Inferior parietal cortex (tissue), 1 donor: Measurements from ENCODE around the gene ITGAX.
"Not testable (repeated sequence)": the region's sequence is repeated elsewhere in the genome, so short reads cannot be mapped to it uniquely, and the experiment has no call there.

Experiments
- DNase-seq: peaks from one replicate; pipeline ENCODE4 v3.0.0-alpha.2; 2016; ENCODE audit errors: extremely low spot score

The ITGAX gene

GRCh38 chr16:31410082-31410481 is 55.1 kb downstream of the ITGAX start:
- no peak for DNase-seq

GRCh38 chr16:31411024-31411844 is 56.3 kb downstream of the ITGAX start:
- no peak for DNase-seq

DNA sequence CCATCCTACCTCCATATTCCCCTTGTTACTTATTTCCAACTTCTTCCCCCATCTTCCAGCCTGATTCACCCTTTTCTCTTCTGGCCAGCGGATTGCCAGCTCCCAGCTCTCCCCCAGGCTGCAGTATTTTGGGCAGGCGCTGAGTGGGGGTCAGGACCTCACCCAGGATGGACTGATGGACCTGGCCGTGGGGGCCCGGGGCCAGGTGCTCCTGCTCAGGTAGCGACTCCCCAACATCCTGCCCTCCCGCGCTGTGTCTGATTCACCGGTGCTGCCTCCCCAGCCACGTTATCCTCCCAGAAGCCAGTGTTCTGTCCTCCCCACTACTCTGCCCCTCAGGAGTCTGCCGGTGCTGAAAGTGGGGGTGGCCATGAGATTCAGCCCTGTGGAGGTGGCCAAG is 57.8 kb downstream of the ITGAX start:
- no peak for DNase-seq

DNA sequence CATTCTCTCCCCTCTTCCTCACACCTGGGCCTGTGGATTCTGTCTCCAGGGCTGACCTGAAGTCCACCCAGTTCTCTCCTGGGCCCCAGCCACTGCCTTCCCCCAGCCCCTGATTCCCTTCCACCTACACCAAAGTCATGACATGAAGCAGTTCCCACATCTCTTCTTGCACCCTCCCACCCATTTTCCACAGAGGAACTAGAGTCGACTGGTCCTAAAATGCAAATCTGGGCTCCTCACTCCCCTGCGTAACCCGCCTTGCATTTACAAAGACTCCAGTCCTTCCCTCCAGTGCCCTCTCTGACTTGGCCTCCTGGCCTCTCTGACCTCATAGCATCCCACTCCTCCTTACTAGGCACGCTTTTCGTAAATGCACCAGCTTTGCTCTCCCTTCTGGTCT is 58.4 kb downstream of the ITGAX start:
- DNase-seq, result no peak

- no peak for DNase-seq
These were observed 59.0 kb downstream of the ITGAX start for GRCh38 chr16:31413943-31414342.

DNA sequence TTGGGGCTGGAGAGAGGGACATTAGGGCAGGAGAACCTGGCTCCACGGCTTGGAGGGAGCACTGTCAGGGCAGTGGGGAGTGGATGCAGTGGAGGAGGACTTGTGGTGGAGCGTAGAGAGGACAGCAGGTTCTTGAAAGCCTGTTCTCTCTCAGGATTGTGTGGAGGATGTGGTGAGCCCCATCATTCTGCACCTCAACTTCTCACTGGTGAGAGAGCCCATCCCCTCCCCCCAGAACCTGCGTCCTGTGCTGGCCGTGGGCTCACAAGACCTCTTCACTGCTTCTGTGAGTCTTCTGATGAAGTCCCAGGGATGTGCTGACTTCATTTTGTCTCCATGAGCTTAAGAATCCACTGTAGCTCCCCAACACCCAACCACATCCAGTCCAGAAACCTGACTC is 59.7 kb downstream of the ITGAX start:
- no peak for DNase-seq

GRCh38 chr16:31416371-31416770 is 61.4 kb downstream of the ITGAX start:
- no peak for DNase-seq

GRCh38 chr16:31417036-31417435 is 62.1 kb downstream of the ITGAX start:
- not testable (repeated sequence) for DNase-seq

DNA sequence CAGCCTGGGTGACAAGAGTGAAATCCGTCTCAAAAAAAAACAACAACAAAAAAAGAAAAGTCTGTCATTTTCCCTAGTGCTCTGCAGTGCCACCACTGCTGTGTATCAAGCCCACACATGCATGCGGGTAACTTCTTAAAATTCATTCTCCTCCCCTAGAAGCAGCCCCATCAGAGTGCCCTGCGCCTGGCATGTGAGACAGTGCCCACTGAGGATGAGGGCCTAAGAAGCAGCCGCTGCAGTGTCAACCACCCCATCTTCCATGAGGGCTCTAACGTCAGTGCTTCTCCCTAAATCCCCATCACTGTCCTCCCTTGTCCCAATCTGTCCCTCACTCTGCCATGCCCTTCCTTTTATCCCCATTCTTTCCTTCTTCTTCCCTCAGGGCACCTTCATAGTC is 62.9 kb downstream of the ITGAX start:
- no peak for DNase-seq

- no peak for DNase-seq
These were observed 65.1 kb downstream of the ITGAX start for GRCh38 chr16:31420037-31420436.

GRCh38 chr16:31421587-31421986 is 66.6 kb downstream of the ITGAX start:
- DNase-seq, result no peak

GRCh38 chr16:31423241-31423640 is 68.3 kb downstream of the ITGAX start:
- no peak for DNase-seq

DNA sequence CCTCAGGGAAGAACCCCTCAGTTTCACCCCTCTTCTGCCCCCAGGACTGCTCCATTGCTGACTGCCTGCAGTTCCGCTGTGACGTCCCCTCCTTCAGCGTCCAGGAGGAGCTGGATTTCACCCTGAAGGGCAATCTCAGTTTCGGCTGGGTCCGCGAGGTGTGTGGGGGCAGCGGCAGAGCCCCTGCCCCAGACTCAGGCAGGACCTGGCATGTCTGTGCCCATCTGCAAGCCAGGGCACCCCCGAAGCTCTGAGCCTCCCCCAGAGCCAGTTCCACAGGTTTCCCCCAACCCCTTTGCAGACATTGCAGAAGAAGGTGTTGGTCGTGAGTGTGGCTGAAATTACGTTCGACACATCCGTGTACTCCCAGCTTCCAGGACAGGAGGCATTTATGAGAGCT is 68.8 kb downstream of the ITGAX start:
- DNase-seq, result no peak

DNA sequence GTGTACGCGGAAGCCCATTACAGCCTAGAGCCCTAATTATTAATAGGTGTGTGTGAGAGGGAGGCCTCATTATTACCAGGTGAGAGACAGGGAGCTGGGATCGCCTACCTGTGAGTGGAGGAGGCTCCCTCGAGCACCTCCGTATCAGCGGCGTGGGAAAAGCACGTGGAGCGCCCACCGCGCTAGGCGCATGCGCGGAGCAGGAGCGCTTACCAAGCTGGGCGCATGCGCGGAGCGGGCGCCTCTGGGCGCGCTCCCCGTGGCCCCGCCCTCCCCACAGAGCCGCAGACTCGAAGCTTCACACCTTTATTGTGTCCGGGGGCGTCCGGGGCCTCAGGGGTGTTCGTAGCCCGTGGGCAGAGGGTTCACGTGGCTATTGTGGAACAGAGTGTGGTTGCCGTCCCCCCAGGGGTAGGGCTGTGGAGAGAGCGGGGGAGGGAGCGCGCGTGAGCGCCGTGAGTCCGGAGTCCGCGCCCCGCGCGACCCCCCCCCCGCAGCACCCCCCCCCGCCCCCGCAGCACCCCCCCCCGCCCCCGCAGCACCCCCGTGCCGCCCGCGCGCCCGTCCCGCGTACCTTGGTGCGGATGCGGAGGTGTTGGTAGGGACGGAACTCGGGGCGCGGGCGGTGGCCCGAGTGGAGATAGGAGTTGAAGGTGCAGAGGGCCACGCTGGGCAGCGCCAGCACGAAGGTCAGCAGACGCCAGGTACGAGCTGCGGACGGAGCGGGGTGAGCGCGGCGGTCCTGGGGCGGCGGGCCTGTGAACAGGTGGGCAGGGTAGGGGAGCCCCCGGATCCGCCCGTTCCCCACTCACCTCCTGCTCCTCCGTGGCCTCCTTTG is 72.7 kb downstream of the ITGAX start:
- peak; percentile 63 for DNase-seq

GRCh38 chr16:31428279-31428597 is 73.3 kb downstream of the ITGAX start, which contains the start of gene COX6A2:
COX6A2 (minus strand) TSS chr16:31428360; CDS start chr16:31428325, 35 bp downstream.
- DNase-seq, result no peak

DNA sequence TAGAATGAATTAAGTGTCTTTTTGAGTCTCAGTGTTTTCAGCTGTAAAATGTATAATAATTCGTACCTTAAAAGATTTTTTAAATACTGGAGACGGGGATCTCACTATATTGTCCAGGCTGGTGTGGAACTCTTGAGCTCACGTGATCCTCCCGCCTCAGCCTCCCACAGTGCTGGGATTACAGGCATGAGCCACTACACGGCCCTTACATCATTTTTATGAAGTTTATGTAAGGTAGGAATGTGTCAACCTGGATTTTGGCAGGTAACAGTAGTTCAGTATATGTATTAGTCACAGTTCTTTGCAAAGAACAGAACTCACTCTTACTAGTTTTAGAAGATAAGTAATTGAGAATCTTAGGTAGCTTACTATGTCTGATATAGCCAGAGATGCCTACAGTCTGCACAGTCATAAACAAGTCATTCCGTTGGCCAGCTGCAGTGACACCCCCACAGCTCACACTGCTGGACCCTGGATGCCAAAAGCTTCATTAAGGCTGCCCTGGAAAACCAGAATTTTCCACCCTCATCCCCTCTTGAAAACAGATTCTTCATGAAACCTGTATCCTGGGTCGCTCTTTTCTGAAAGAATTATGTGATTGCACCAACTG is 73.8 kb downstream of the ITGAX start:
- DNase-seq, result no peak

DNA sequence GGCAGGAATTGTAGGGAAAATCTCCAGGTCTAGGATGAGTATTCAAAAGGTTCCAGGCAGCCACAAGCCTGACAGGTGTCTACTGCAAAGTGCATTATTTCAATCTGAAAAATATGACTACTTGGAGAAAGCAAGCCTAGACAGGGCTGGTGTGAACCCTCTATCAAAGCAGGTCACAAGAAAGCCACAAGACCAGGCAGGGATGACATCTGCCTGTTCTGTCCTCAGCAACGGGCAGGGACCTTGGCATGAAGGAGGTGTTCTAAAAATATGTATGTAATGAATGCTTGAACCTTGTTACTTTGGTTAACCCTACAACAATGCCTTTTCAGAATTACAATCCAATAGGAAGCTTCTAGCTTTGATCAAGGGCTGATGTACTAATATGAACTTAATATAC is 74.3 kb downstream of the ITGAX start:
- no peak for DNase-seq

- no peak for DNase-seq
These were observed 74.8 kb downstream of the ITGAX start for GRCh38 chr16:31429796-31430195.

DNA sequence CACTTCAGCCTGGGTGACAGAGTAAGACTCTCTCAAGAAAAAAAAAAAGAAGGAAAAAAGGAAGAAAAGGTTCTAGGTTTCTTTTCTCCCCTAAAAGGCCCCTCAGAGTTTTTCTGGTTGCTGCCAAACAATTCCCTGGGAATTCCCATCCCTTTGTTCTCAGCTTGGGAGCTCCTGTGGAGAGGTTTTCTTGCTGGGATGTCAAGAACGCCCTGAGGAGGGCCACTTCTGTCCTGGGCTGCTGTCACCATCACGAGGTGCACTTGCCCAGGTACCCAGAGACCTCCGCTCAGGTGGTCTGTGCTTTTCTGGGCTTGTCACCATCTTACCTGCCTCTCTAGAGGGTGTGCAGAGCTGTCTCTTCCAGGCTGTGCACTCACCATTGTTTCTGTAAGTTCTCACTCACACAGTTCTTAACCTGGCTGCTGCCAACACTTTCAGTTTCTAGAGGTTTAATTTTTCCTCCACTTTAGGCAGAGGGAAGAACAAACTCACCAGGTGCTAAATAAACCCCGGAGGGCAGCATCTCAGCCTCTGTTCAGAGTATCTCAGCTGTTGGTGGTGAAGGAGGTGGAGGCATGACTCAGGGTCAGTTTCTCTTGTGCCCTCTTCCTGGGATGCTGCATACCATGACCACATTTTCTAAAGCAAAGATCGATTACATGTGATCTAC is 75.5 kb downstream of the ITGAX start:
- DNase-seq, result no peak
